K562 (cell line): Measurements from ENCODE around the gene ARSI.

Source experiments
- CEBPB ChIP-seq: fragments of 450-650 bp; IDR thresholded peaks from 2 replicates; pipeline ENCODE4 v1.6.1; 2016; ENCODE audit warnings: missing genetic modification characterization, missing compliant biosample characterization
- HSF4 ChIP-seq: fragments of 250-450 bp; sonication (Bioruptor Pico); IDR thresholded peaks from 2 replicates; pipeline ENCODE4 v2.1.2; 2022; ENCODE audit warnings: mild to moderate bottlenecking, moderate library complexity, borderline replicate concordance
- KAT8 ChIP-seq: fragments of 450-650 bp; IDR thresholded peaks from 2 replicates; pipeline ENCODE4 v1.6.1; 2016; ENCODE audit warnings: low read depth, mild to moderate bottlenecking
- USF2 ChIP-seq: sonication (generic); formaldehyde crosslinking; IDR thresholded peaks from 2 replicates; pipeline ENCODE4 v1.5.0; 2020; ENCODE audit warnings: missing genetic modification reagents
- ZBTB40 ChIP-seq, 2 experiments: fragments of 450-650 bp in 1 of 2; sonication (generic) in 1 of 2; formaldehyde crosslinking in 1 of 2; IDR thresholded peaks; 2 replicates each; pipeline versions ENCODE4 v1.7.1 to v1.9.0; 2016 to 2022; ENCODE audit warnings: inconsistent platforms in 1 of 2, mild to moderate bottlenecking in 1 of 2, missing genetic modification reagents in 1 of 2

GRCh38 chr5:150329881-150330876 lies 27.5 kb upstream of the ARSI start:
- TF ChIP-seq HSF4 (CRISPR knock-in tag) (no peak), ZBTB40 (IDR thresholded peaks at IDR 0.05) (no peak), ZBTB40 (CRISPR knock-in tag; IDR thresholded peaks at IDR 0.05) (no peak), KAT8 (no peak), CEBPB (no peak), USF2 (no peak)
